ENCODE measurements around the gene TMEM119. TPM values are rescaled to one million over a fixed set of nuclear protein-coding genes. Genes with fewer than 3 reads are reported as not detected.

The TMEM119 gene
- polyA plus RNA-seq, 1 experiment = 60.3 TPM

DNA sequence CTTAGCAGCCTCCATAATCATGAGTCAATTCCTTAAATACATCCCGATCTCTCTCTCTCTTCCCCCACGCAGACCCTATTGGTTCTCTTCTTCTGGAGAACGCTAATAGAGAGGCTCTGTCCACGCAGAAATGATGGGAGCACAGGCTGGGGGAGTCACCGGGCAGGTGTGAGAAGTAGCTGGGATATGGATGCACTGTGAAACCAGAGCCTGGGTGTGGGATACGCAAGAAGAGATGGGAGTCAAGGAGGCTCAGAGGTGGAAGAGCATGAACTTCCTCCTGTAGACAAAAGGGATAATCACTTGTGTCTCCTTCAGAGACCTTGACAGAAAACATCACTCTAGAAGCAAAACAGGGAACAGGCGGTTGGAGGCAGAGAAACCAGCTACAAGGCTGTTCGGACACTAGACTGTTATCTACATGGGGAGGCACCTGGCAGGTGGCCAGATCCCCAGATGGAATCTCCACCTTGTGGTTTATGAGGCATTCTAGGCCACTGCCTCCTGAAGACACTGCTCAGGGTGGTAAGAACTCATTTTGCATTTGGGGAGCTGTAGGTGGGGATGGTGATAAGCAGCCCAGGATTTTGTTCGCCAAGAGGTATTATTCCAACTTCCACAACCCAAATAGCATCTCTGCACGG lies 43.0 kb upstream of the TMEM119 start:
- Histone ChIP-seq H3K27ac (ENCODE audit: low read depth, low read length) (peak overlapping the region; percentile 11), H3K4me3 (ENCODE audit: low read depth, low read length) (no peak overlapping the region), H3K27me3 (ENCODE audit: control insufficient read depth, insufficient read depth, low read length) (no peaks in the 10 kb centered on the region), H3K9me3 (ENCODE audit: control insufficient read depth, insufficient read depth, low read length) (no peaks in the 10 kb centered on the region)
- CTCF ChIA-PET = interaction anchor here (0.6 to 3.0 kb wide), 6 partner anchors 22 to 163 kb away, joined by 3 to 13 read pairs (median 3); no protein-coding TSS in a partner anchor
- POLR2A ChIA-PET = interaction anchor here (0.6 to 1.5 kb wide), 4 partner anchors 9 to 159 kb away, joined by 3 to 6 read pairs (median 6); no protein-coding TSS in a partner anchor
- no peak for DNase-seq (ENCODE audit: low read depth, low spot score)
- TF ChIP-seq, protein P1, sequence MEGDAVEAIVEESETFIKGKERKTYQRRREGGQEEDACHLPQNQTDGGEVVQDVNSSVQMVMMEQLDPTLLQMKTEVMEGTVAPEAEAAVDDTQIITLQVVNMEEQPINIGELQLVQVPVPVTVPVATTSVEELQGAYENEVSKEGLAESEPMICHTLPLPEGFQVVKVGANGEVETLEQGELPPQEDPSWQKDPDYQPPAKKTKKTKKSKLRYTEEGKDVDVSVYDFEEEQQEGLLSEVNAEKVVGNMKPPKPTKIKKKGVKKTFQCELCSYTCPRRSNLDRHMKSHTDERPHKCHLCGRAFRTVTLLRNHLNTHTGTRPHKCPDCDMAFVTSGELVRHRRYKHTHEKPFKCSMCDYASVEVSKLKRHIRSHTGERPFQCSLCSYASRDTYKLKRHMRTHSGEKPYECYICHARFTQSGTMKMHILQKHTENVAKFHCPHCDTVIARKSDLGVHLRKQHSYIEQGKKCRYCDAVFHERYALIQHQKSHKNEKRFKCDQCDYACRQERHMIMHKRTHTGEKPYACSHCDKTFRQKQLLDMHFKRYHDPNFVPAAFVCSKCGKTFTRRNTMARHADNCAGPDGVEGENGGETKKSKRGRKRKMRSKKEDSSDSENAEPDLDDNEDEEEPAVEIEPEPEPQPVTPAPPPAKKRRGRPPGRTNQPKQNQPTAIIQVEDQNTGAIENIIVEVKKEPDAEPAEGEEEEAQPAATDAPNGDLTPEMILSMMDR (IDR thresholded peaks at IDR 0.05; ENCODE audit: low read depth, low read length) = no peak

GRCh38 chr12:108638997-108639822 lies 41.3 kb upstream of the TMEM119 start:
- POLR2A ChIA-PET = interaction anchor here (0.5 to 0.6 kb wide), 2 partner anchors 86 to 87 kb away, joined by 3 to 4 read pairs; no protein-coding TSS in a partner anchor
- no peaks in the 10 kb centered on the region for H3K27me3 ChIP-seq (ENCODE audit: control insufficient read depth, insufficient read depth, low read length)
- CTCF ChIA-PET = interaction anchor here (1.3 to 3.3 kb wide), 6 partner anchors 11 to 165 kb away, joined by 3 to 18 read pairs (median 6); no protein-coding TSS in a partner anchor
- H3K27ac ChIP-seq (ENCODE audit: low read depth, low read length) = no peak overlapping the region
- TF ChIP-seq, protein P1 (IDR thresholded peaks at IDR 0.05; ENCODE audit: low read depth, low read length) = no peak
- H3K9me3 ChIP-seq (ENCODE audit: control insufficient read depth, insufficient read depth, low read length) = no peaks in the 10 kb centered on the region
- no peak overlapping the region for H3K4me3 ChIP-seq (ENCODE audit: low read depth, low read length)
- no peak for DNase-seq (ENCODE audit: low read depth, low spot score)

DNA sequence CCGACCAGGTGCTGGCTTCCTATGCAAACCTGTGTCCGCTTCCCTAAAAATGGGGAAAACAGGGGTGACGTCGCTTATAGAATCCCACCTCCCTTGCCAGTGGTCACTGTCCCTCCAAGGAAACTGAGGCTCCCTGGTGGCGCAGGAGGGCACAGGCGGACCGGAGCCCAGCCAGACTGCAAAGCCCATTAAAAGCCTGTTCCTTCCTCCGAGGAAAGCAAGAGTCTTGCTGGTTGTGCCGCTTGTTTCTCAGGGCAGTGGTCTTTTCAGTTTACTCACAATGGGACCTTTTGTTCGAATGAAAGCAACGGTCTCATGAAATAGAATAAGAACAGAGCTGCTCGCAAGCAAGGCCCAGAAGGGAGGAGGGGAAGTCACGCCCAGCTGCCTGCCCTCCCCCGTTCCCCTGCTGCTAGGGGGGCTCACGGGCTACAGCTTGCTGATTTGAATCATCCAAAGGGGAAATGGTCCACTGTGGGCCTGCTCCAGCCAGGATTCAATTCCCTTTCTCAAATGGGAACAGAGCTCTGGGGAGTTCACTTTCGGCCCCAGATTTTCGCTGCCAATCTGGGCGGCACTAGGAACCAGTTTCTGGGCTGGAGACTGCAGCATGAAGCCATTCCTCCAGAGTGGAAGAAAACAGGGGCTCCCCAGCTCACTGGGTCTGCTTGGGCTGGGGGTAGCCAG lies 40.4 kb upstream of the TMEM119 start:
- ChIA-PET CTCF (interaction anchor here (1.6 to 3.3 kb wide), 4 partner anchors 20 to 166 kb away, joined by 3 to 18 read pairs (median 10); no protein-coding TSS in a partner anchor), POLR2A (no interaction called here)
- H3K9me3 ChIP-seq (ENCODE audit: control insufficient read depth, insufficient read depth, low read length) = no peaks in the 10 kb centered on the region
- peak overlapping the region; percentile 31 for H3K27ac ChIP-seq (ENCODE audit: low read depth, low read length)
- no peak for DNase-seq (ENCODE audit: low read depth, low spot score)
- no peaks in the 10 kb centered on the region for H3K27me3 ChIP-seq (ENCODE audit: control insufficient read depth, insufficient read depth, low read length)
- TF ChIP-seq, protein P1 (IDR thresholded peaks at IDR 0.05; ENCODE audit: low read depth, low read length) = no peak
- H3K4me3 ChIP-seq (ENCODE audit: low read depth, low read length) = no peak overlapping the region

DNA sequence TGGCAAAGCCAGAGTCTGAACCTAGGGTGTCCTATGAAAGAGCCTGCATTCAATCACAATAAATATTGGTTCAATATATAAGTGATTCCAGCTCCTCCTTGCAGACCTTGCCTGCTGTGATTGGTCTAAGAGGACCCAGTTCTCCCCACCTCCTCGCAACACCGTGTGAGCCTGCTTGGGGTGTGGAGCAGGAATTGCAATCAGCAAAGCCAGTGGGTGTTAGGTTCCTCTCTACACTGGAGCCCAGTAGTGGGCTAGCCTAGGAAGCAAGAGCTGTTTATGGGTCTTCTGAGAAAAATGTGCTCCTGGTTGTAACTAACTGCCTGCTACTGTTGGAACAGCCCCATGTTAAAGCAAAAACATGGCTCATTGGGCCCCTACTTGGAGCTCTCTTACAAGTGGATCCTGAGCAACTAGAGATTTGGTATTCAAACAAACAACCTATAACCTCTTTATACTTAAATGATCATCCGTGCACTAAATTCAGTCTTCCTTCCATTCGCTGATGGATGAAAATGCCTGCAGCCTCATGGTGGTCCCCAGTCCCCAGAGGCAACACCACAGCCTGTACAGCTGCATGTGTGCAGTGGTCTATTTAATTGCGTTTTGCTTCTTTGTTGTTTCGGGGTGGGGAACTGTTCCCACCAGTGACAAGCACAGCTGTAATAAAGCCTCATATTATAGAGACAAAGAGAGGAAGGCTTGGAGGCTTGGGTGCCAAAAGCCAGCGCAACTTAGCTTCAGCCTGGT lies 39.5 kb upstream of the TMEM119 start:
- CTCF ChIA-PET = interaction anchor here (0.6 to 3.3 kb wide), 6 partner anchors 8 to 315 kb away, joined by 3 to 18 read pairs (median 6); no protein-coding TSS in a partner anchor
- Histone ChIP-seq H3K4me3 (ENCODE audit: low read depth, low read length) (no peak overlapping the region), H3K27me3 (ENCODE audit: control insufficient read depth, insufficient read depth, low read length) (no peaks in the 10 kb centered on the region), H3K27ac (ENCODE audit: low read depth, low read length) (no peak overlapping the region), H3K9me3 (ENCODE audit: control insufficient read depth, insufficient read depth, low read length) (no peaks in the 10 kb centered on the region)
- TF ChIP-seq, protein P1 (IDR thresholded peaks at IDR 0.05; ENCODE audit: low read depth, low read length) = no peak
- POLR2A ChIA-PET = interaction anchor here (0.6 kb wide), 1 partner anchor 166 kb away, joined by 7 read pairs; no protein-coding TSS in a partner anchor
- DNase-seq (ENCODE audit: low read depth, low spot score) = no peak

All from AG04450 (cell line).